Measurements from ENCODE around the gene UBR3.
"Not testable (repeated sequence)": the region's sequence is repeated elsewhere in the genome, so short reads cannot be mapped to it uniquely, and the experiment has no call there.

Gene UBR3

GRCh38 chr2:170070778-170071177 lies 243.5 kb downstream of the UBR3 start:
- no peak for DNase-seq

GRCh38 chr2:170073288-170073687 lies 246.0 kb downstream of the UBR3 start:
- DNase-seq: no peak

- DNase-seq: no peak
Observed at GRCh38 chr2:170076189-170076588, 248.9 kb downstream of the UBR3 start.

- no peak for DNase-seq
Observed at GRCh38 chr2:170077830-170078569, 250.7 kb downstream of the UBR3 start.

GRCh38 chr2:170084820-170085491 lies 257.7 kb downstream of the UBR3 start:
- no peak for DNase-seq

GRCh38 chr2:170086117-170086688 lies 258.9 kb downstream of the UBR3 start:
- DNase-seq: no peak

GRCh38 chr2:170086751-170087412 lies 259.6 kb downstream of the UBR3 start:
- no peak for DNase-seq

GRCh38 chr2:170087413-170087793 lies 260.1 kb downstream of the UBR3 start:
- DNase-seq: no peak

GRCh38 chr2:170088776-170089175 lies 261.5 kb downstream of the UBR3 start:
- DNase-seq: no peak

GRCh38 chr2:170090229-170090628 lies 263.0 kb downstream of the UBR3 start:
- DNase-seq: no peak

- DNase-seq: no peak
Observed at GRCh38 chr2:170091436-170091835, 264.2 kb downstream of the UBR3 start.

GRCh38 chr2:170092436-170093060 lies 265.3 kb downstream of the UBR3 start:
- DNase-seq: no peak

GRCh38 chr2:170095380-170095779 lies 268.1 kb downstream of the UBR3 start:
- DNase-seq: no peak

GRCh38 chr2:170098626-170099312 lies 271.5 kb downstream of the UBR3 start:
- DNase-seq: no peak

GRCh38 chr2:170101789-170102188 lies 274.5 kb downstream of the UBR3 start:
- DNase-seq: no peak

- no peak for DNase-seq
Observed at GRCh38 chr2:170106102-170106840, 279.0 kb downstream of the UBR3 start.

GRCh38 chr2:170113168-170113894 lies 286.1 kb downstream of the UBR3 start:
- DNase-seq: no peak

GRCh38 chr2:170115501-170116229 lies 288.4 kb downstream of the UBR3 start:
- no peak for DNase-seq

GRCh38 chr2:170118641-170119040 lies 291.4 kb downstream of the UBR3 start:
- no peak for DNase-seq

- DNase-seq: not testable (repeated sequence)
Observed at GRCh38 chr2:170119326-170119725, 292.1 kb downstream of the UBR3 start.
